Erythroblast (primary cell): ENCODE results near the gene BPTF.
"Not testable (repeated sequence)": the region's sequence is repeated elsewhere in the genome, so short reads cannot be mapped to it uniquely, and the experiment has no call there.

Experiments used
- DNase-seq, 2 experiments: peaks; one replicate each; lab custom pipeline; 2025; lab: John Stamatoyannopoulos, UW
- GATA1 ChIP-seq: IDR thresholded peaks from 2 replicates; pipeline ENCODE4 v1.6.1; 2011; ENCODE audit warnings: low read depth, mild to moderate bottlenecking, control low read depth, low read length, moderate library complexity
- POLR2A ChIP-seq: IDR thresholded peaks from 2 replicates; pipeline ENCODE4 v1.6.1; 2011; ENCODE audit warnings: mild to moderate bottlenecking, low read length

Gene BPTF

GRCh38 chr17:67902511-67903231, 77.4 kb downstream of the BPTF start:
- DNase-seq = no peak
- TF ChIP-seq GATA1 = no peak
- no peak for TF ChIP-seq POLR2A

- not testable (repeated sequence) for DNase-seq
These were observed 80.0 kb downstream of the BPTF start for GRCh38 chr17:67905298-67905697.

DNA sequence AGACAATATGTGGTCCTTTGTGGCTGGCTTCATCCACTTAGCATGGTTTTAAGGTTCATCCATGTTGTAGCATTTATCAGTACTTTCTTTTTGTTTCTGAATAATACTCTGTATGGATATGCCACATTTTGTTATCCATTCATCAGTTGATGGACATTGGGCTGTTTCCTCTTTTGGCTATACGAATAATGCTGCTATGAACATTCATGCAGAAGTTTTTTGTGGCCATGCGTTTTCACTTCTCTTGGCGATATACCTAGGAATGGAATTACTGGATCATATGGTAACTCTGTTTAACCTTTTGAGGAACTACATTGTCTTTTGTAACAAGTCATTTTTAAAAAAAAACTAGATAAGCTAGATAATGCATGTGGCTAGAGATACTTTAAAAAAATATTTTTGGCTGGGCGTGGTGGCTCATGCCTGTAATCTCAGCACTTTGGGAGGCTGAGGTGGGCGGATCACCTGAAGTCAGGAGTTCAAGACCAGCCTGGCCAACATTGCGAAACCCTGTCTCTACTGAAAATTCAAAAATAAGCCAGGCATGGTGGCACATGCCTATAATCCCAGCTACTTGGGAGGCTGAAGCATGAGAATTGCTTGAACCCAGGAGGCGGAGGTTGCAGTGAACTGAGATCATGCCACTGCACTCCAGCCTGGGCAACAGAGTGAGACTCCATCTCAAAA, 85.0 kb downstream of the BPTF start:
- not testable (repeated sequence) for DNase-seq

DNA sequence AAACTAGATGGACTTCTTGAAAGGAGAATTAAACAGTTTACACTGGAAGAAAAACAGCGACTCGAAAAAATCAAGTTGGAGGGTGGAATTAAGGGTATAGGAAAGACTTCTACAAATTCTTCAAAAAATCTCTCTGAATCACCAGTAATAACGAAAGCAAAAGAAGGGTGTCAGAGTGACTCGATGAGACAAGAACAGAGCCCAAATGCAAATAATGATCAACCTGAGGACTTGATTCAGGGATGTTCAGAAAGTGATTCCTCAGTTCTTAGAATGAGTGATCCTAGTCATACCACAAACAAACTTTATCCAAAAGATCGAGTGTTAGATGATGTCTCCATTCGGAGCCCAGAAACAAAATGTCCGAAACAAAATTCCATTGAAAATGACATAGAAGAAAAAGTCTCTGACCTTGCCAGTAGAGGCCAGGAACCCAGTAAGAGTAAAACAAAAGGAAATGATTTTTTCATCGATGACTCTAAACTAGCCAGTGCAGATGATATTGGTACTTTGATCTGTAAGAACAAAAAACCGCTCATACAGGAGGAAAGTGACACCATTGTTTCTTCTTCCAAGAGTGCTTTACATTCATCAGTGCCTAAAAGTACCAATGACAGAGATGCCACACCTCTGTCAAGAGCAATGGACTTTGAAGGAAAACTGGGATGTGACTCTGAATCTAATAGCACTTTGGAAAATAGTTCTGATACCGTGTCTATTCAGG, 85.9 kb downstream of the BPTF start:
- DNase-seq = no peak
- TF ChIP-seq GATA1 (no peak), POLR2A (no peak)

DNA sequence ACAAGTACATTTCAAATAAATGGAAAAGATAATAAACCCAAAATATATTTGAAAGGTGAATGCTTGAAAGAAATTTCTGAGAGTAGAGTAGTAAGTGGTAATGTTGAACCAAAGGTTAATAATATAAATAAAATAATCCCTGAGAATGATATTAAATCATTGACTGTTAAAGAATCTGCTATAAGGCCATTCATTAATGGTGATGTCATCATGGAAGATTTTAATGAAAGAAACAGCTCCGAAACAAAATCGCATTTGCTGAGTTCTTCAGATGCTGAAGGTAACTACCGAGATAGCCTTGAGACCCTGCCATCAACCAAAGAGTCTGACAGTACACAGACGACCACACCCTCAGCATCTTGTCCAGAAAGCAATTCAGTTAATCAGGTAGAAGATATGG, 86.8 kb downstream of the BPTF start:
- TF ChIP-seq GATA1 (no peak), POLR2A (no peak)
- no peak for DNase-seq

GRCh38 chr17:67912656-67913055, 87.4 kb downstream of the BPTF start:
- TF ChIP-seq POLR2A (no peak), GATA1 (no peak)
- DNase-seq = no peak

DNA sequence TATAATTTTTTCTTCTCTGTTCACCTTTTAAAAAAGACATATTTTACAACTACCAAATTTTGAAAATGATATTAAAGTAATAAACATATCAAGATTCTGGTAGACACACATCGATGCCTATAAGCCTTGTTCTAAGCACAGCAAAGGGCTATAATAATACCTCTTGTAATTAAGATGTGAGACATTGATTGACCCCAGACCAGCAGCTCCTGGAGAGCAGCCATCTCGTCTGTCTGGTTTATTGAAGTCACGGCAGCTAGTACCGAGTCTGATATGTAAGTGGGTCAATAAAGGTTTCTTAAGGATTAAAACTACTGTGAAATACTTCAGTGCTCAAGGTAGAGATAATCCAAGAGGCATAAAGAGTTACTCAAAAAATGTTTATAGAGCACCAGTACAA, 94.9 kb downstream of the BPTF start:
- no peak for DNase-seq

DNA sequence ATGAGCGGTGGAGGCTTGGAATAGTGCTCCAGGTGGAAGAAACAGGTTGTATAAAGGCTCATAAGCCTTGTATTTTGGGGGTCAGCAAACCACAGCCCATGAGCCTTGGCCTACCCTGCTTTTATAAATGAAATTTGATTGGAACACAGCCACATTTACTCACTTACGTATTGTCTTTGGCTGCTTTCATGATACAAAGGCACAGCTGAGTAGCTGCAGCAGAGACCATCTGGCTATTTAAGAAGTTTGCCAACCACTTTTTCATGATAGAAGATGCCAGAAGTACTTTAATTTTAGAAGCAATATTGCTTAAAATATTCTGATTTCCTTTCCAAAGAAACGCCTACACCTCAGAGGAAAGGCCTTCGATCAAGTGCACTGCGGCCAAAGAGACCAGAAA, 97.2 kb downstream of the BPTF start:
- DNase-seq = no peak
- no peak for TF ChIP-seq POLR2A
- no peak for TF ChIP-seq GATA1

More for the DNA sequence above, 94.9 kb downstream of the BPTF start:
- no peak for TF ChIP-seq POLR2A
- no peak for TF ChIP-seq GATA1

GRCh38 chr17:67928842-67929241, 103.5 kb downstream of the BPTF start:
- not testable (repeated sequence) for DNase-seq

DNA sequence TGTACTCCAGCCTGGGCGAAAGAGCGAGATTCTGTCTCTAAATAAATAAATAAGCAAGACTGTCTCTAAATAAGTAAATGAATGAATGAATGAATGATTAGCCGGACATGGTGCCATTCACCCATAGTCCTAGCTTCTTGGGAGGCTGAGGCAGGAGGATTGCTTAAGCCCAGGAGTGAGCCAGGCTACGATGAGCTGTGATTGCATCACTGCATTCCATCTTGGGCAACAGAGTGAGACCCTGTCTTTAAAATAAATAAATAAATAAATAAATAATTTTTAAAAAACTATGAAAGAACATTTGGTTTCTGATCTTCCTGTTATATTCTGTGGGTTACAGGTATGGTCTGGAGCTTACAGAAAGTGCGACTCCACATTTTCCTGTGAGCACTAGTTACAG, 105.9 kb downstream of the BPTF start:
- no peak for DNase-seq
- TF ChIP-seq POLR2A (no peak), GATA1 (no peak)

GRCh38 chr17:67942810-67943209, 117.5 kb downstream of the BPTF start:
- peak; percentile 20 to 37 for DNase-seq
- TF ChIP-seq POLR2A (no peak), GATA1 (no peak)

- DNase-seq = no peak
- TF ChIP-seq GATA1 (no peak), POLR2A (no peak)
These were observed 118.7 kb downstream of the BPTF start for GRCh38 chr17:67944035-67944434.

DNA sequence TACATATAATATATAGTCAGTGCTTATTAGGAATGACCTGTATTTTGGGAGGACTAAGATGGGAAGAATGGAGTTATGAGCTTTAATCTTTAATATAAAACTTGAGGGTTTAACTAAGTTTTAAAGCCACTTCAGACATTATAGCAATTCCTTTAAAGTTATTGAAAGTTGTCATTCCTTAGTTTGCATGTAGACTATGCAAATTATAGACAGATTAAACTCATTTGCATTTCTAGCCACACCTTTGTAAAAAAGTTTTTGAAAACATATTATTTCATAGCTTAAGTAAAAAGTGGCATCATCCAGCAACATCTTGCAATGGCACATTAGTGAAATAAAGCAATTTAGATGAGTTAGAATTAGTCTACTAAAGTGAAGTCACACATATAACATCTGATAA, 121.2 kb downstream of the BPTF start:
- no peak for DNase-seq
- TF ChIP-seq GATA1 (no peak), POLR2A (no peak)

DNA sequence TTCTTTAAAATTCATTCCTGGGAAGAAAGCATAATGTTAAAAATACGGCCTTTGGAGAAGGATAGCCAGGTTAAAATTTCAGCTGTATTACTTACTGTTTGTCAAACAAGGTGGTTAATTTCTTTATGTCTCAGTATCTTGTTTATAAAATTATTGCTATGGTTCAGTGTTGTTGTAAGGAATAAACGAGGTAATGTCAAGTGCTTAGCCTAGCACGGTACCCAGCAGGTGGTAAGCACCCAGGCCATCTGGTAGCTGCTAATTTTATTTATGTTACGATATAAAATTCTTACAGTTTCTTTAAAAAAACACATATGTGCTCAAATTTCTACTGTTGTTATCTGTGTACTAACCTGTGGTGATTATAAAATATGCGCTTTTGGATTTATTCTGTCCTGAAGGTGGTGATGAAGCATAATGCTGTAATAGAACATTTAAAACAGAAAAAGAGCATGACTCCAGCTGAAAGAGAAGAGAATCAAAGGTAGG, 122.1 kb downstream of the BPTF start:
- TF ChIP-seq POLR2A (no peak), GATA1 (no peak)
- no peak for DNase-seq

GRCh38 chr17:67950945-67951344, 125.6 kb downstream of the BPTF start:
- TF ChIP-seq POLR2A (no peak), GATA1 (no peak)
- DNase-seq = no peak

GRCh38 chr17:67959510-67959909, 134.2 kb downstream of the BPTF start:
- DNase-seq = no peak
- TF ChIP-seq POLR2A (no peak), GATA1 (no peak)

- not testable (repeated sequence) for DNase-seq
These were observed 135.0 kb downstream of the BPTF start for GRCh38 chr17:67960276-67960675.

- DNase-seq = not testable (repeated sequence)
These were observed 136.9 kb downstream of the BPTF start for GRCh38 chr17:67962156-67962555.

DNA sequence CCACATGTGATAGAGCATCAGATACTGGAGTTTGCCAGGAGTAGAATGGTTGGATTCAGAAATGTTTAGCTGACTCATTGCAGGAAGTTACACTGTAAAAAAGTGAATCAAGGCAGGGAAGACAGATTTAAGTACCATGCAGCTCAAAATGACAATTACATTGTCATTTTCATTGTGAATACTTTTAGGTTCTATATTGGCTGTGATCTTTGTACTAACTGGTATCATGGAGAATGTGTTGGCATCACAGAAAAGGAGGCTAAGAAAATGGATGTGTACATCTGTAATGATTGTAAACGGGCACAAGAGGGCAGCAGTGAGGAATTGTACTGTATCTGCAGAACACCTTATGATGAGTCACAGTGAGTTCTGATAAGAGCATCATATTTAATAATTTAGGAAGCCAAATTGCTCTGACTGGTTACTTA, 137.9 kb downstream of the BPTF start:
- DNase-seq = peak; percentile 89 to 95
